IPS-20b (cell line): ENCODE measurements around the gene GSE1.

Experiments used
- H3K27ac ChIP-seq: one replicate; pipeline ENCODE4 v1.5.1; 2013; ENCODE audit warnings: low read length
- H3K27me3 ChIP-seq: 2 replicates; pipeline ENCODE4 v1.6.1; 2013; ENCODE audit warnings: mild to moderate bottlenecking, low read length, inconsistent platforms; ENCODE audit not compliant: insufficient read depth
- H3K36me3 ChIP-seq: 2 replicates; pipeline ENCODE4 v1.6.1; 2013; ENCODE audit warnings: low read depth, mild to moderate bottlenecking, inconsistent platforms, low read length, moderate library complexity; ENCODE audit not compliant: insufficient read depth
- H3K4me1 ChIP-seq: 2 replicates; pipeline ENCODE4 v1.6.1; 2013; ENCODE audit warnings: mild to moderate bottlenecking, control low read depth, inconsistent platforms, low read length, moderate library complexity; ENCODE audit not compliant: insufficient read depth
- H3K4me3 ChIP-seq: 2 replicates; pipeline ENCODE4 v1.5.1; 2013; ENCODE audit warnings: mild to moderate bottlenecking, low read length, inconsistent platforms
- H3K9ac ChIP-seq: 2 replicates; pipeline ENCODE4 v1.6.1; 2013; ENCODE audit warnings: low read depth, mild to moderate bottlenecking, inconsistent platforms, low read length, moderate library complexity
- H3K9me3 ChIP-seq: 2 replicates; pipeline ENCODE4 v1.6.1; 2013; ENCODE audit warnings: mild to moderate bottlenecking, low read depth, low read length, inconsistent platforms; ENCODE audit not compliant: insufficient read depth

GSE1 gene

DNA sequence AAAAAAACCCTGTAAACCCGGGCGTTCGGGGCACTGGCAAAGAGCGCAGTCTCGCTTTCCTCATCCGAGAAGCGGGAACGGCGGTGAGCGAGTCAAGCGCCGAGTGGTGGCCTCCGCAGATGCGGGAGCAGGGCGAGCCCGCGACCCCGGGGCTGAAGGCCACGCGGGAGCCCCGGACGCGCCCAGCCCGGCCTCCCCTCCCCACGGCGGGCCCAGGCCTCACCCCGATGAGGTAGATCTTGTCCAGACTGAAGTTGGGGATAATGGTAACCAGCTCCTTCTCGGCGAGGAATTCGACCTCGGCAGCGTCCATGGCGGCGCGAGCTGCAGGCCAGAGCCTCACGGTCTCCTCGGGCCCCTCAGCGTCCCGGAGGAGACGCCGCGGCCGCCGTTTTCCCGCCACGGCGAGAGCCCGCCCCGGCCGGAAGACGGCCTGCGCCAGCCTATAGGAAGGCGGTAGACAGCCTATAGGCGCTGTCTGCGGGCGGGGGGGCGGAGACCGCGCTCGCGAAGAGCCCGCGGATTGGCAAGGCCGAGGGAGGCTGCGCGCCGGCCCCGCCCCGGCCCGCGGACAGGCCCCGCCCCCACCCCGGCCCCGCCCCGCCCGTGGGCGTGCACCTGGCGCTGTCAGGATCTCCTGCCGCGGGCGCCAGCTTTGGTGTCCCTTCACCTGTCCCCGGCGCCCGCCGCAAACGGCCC lies 75.6 kb downstream of the GSE1 start, which contains the start of gene GINS2:
TSS of gene GINS2 (minus strand) at position 369 of the 699 bp plus-strand sequence. CDS start at position 313, 56 bp downstream.
- H3K27ac ChIP-seq, result no peak within 1 kb of the TSS

GRCh38 chr16:85689285-85689949 lies 76.3 kb downstream of the GSE1 start:
- H3K27ac ChIP-seq, result no peak overlapping the region

More for the DNA sequence above, 75.6 kb downstream of the GSE1 start, which contains the start of gene GINS2:
- H3K9me3 ChIP-seq, result no peaks in the 10 kb centered on the region
- H3K9ac ChIP-seq, result peak within 1 kb of the TSS; percentile 83
- H3K36me3 ChIP-seq, result peaks cover 15% of the 10 kb centered on the region
- H3K27me3 ChIP-seq, result peaks cover 15% of the 10 kb centered on the region; the same call in 1 of the 2 replicates
- H3K4me3 ChIP-seq, result peak within 1 kb of the TSS; percentile 79
- H3K4me1 ChIP-seq, result no peaks in the 10 kb centered on the region

DNA sequence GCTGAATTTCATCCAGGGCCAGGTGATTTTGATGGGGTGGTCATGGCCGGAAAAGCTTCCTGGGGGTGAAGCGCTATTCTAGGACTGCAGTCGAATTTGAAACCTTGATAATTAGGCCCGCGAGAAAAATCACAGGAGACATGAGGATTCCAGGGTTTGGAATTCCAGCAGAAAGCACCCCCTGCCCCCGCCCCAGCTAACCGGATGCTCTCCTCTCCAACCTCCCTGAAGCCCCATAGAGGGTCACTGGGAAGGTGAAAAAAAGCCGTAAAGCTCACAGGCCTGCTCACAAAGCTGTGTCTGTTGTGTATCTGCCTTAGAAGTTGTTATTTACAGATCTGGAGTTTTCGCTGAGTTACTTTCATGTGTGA lies 76.8 kb downstream of the GSE1 start:
- no peak overlapping the region for H3K27ac ChIP-seq
- peaks cover 15% of the 10 kb centered on the region; the same call in 1 of the 2 replicates for H3K27me3 ChIP-seq
- no peak overlapping the region for H3K4me3 ChIP-seq
- H3K9ac ChIP-seq, result no peak overlapping the region
- H3K9me3 ChIP-seq, result no peaks in the 10 kb centered on the region
- peaks cover 6% of the 10 kb centered on the region; the same call in 1 of the 2 replicates for H3K36me3 ChIP-seq
- no peaks in the 10 kb centered on the region for H3K4me1 ChIP-seq

More at GRCh38 chr16:85689285-85689949, 76.3 kb downstream of the GSE1 start:
- H3K9ac ChIP-seq, result no peak overlapping the region
- H3K9me3 ChIP-seq, result no peaks in the 10 kb centered on the region
- peak overlapping the region; percentile 39; the same call in 1 of the 2 replicates for H3K4me3 ChIP-seq
- peaks cover 15% of the 10 kb centered on the region; the same call in 1 of the 2 replicates for H3K27me3 ChIP-seq
- peaks cover 9% of the 10 kb centered on the region; the same call in 1 of the 2 replicates for H3K36me3 ChIP-seq
- H3K4me1 ChIP-seq, result no peaks in the 10 kb centered on the region

DNA sequence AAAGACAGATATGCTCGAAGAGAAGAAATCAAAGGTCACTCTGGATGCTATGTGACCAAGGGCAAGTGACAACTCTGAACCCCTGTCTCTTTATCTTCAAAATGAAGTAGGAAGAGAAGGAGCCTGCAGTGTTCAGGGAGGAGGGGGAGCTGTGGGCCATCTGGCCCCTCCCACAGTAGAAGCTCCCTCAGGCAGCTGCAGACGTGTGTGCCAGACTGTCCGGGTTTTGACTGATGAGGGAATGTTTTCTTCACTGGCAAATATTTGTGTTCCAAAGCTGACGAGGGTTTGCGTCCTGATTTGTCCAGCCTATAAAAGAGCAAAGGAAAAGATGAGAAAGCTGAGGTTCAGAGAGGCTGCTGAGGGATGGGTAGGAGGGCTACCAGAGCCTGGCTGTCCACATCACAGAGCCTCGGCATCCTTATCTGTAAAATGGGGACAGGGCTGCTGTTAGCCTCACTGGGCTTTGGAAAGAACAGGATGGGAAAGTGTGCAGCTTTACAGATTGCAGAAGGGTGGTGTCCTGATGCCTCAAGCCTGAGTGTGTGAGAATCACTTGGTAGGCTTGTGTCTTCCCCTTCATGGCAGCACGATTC lies 77.4 kb downstream of the GSE1 start:
- H3K9ac ChIP-seq, result no peak overlapping the region
- H3K36me3 ChIP-seq, result peaks cover 3% of the 10 kb centered on the region; the same call in 1 of the 2 replicates
- H3K9me3 ChIP-seq, result no peaks in the 10 kb centered on the region
- no peak overlapping the region for H3K27ac ChIP-seq
- peaks cover 15% of the 10 kb centered on the region; the same call in 1 of the 2 replicates for H3K27me3 ChIP-seq
- H3K4me3 ChIP-seq, result no peak overlapping the region
- no peaks in the 10 kb centered on the region for H3K4me1 ChIP-seq

- Histone ChIP-seq H3K4me1 (no peaks in the 10 kb centered on the region), H3K27ac (no peak overlapping the region), H3K9ac (no peak overlapping the region), H3K4me3 (no peak overlapping the region), H3K27me3 (peaks cover 4% of the 10 kb centered on the region), H3K9me3 (no peaks in the 10 kb centered on the region), H3K36me3 (no peaks in the 10 kb centered on the region)
Measured at GRCh38 chr16:85695196-85696128, 82.3 kb downstream of the GSE1 start.

- Histone ChIP-seq H3K9ac (no peak overlapping the region), H3K27ac (no peak overlapping the region), H3K4me3 (no peak overlapping the region)
Measured at GRCh38 chr16:85696781-85697180, 83.7 kb downstream of the GSE1 start.

DNA sequence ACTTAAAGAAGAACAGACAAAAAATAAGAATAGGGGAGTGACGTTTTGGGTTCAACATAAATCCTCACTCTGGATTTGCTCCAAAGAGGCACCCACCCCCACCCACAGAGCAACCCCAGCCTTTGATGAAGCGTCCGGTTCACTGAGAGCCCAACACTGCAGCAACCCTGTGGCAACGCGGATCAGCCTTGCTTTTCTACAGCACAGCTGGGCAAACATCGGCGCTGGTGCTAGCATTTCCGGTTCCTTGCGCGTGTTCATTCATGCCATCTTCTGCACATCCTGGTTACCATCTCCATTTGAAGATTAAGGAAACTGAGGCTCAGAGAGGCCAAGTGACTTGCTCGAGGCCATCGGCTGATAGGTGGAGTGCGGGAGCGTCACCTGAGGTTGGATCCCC lies 84.3 kb downstream of the GSE1 start:
- no peak overlapping the region for H3K27ac ChIP-seq
- no peaks in the 10 kb centered on the region for H3K4me1 ChIP-seq
- H3K9me3 ChIP-seq, result no peaks in the 10 kb centered on the region
- H3K36me3 ChIP-seq, result no peaks in the 10 kb centered on the region
- no peak overlapping the region for H3K4me3 ChIP-seq
- no peaks in the 10 kb centered on the region; the same call in 1 of the 2 replicates for H3K27me3 ChIP-seq
- H3K9ac ChIP-seq, result no peak overlapping the region

More at GRCh38 chr16:85696781-85697180, 83.7 kb downstream of the GSE1 start:
- Histone ChIP-seq H3K27me3 (no peaks in the 10 kb centered on the region; the same call in 1 of the 2 replicates), H3K4me1 (no peaks in the 10 kb centered on the region), H3K36me3 (no peaks in the 10 kb centered on the region), H3K9me3 (no peaks in the 10 kb centered on the region)

GRCh38 chr16:85698459-85698891 lies 85.4 kb downstream of the GSE1 start:
- no peaks in the 10 kb centered on the region for H3K4me1 ChIP-seq
- H3K4me3 ChIP-seq, result no peak overlapping the region
- no peaks in the 10 kb centered on the region for H3K36me3 ChIP-seq
- H3K9ac ChIP-seq, result no peak overlapping the region
- H3K27me3 ChIP-seq, result no peaks in the 10 kb centered on the region; the same call in 1 of the 2 replicates
- H3K27ac ChIP-seq, result no peak overlapping the region
- no peaks in the 10 kb centered on the region for H3K9me3 ChIP-seq

- H3K36me3 ChIP-seq, result no peaks in the 10 kb centered on the region
- H3K4me1 ChIP-seq, result no peaks in the 10 kb centered on the region
- no peaks in the 10 kb centered on the region; the same call in 1 of the 2 replicates for H3K27me3 ChIP-seq
- no peak overlapping the region for H3K27ac ChIP-seq
- H3K9ac ChIP-seq, result no peak overlapping the region
- H3K4me3 ChIP-seq, result no peak overlapping the region
- H3K9me3 ChIP-seq, result no peaks in the 10 kb centered on the region
Measured at GRCh38 chr16:85698935-85699558, 85.9 kb downstream of the GSE1 start.

DNA sequence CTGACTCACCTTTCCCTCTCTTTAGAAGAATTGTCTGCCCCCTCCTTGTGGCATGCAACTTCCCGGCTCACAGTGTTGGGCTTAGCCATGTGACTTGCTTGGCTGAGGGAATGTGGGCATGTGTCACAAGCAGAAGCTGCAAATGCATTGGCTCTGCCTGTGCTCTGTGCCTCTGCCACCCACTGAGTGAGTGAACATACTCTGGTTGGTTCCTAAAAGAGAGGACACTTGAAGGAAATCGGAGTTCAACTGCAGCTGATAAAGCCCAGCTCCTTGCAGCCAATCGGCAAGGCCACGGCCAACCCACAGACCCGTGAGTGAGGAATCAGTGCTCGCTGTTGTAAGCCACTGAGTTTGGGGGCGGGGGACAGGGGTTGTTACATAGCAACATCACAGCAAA lies 86.5 kb downstream of the GSE1 start:
- Histone ChIP-seq H3K9me3 (no peaks in the 10 kb centered on the region), H3K4me3 (no peak overlapping the region), H3K27ac (no peak overlapping the region), H3K36me3 (no peaks in the 10 kb centered on the region), H3K4me1 (no peaks in the 10 kb centered on the region), H3K9ac (no peak overlapping the region), H3K27me3 (no peaks in the 10 kb centered on the region; the same call in 1 of the 2 replicates)
